Upper lobe of left lung (tissue), 6 donors: ENCODE data around the gene DHX32. TPM values are rescaled to one million over a fixed set of nuclear protein-coding genes. Genes with fewer than 3 reads are reported as not detected.

Experiments
- ATAC-seq, 2 donors: fragments of 200-7000 bp; cut with Tn5 transposase; one replicate each; pipeline ENCODE4 v1.9.1; 2022; ENCODE audit warnings: mild to moderate bottlenecking in 2 of 2, moderate library complexity in 2 of 2; ENCODE audit not compliant: low FRiP score in 2 of 2
- DNase-seq, 2 donors: peaks; one replicate each; pipeline ENCODE4 v3.0.0-alpha.2; 2019 to 2020
- H3K27ac ChIP-seq, 4 donors: fragments of 200-600 bp; sonication (generic); one replicate each; pipeline ENCODE4 v1.5.1; 2016 to 2019
- H3K27me3 ChIP-seq, 4 donors: fragments of 200-600 bp; sonication (generic); one replicate each; pipeline ENCODE4 v1.5.1; 2017 to 2019
- H3K36me3 ChIP-seq, 4 donors: fragments of 200-600 bp; sonication (generic); one replicate each; pipeline ENCODE4 v1.5.1; 2016 to 2019
- H3K4me1 ChIP-seq, 4 donors: fragments of 200-600 bp; sonication (generic); one replicate each; pipeline ENCODE4 v1.5.1; 2018 to 2019
- H3K4me3 ChIP-seq, 4 donors: fragments of 200-600 bp; sonication (generic); one replicate each; pipeline ENCODE4 v1.5.1; 2017 to 2019; ENCODE audit warnings: mild to moderate bottlenecking in 2 of 4, moderate library complexity in 1 of 4
- H3K9me3 ChIP-seq, 4 donors: fragments of 200-600 bp; sonication (generic); one replicate each; pipeline ENCODE4 v1.5.1; 2018 to 2019
- EP300 ChIP-seq, 4 donors: sonication (generic); formaldehyde crosslinking; IDR thresholded peaks; one replicate each; pipeline ENCODE4 v1.5.1; 2017; ENCODE audit warnings: antibody characterized with exemption in 4 of 4, control low read depth in 2 of 4
- POLR2A ChIP-seq, 4 donors: fragments of 450-650 bp; IDR thresholded peaks; one replicate each; pipeline ENCODE4 v1.5.1; 2016 to 2017; ENCODE audit warnings: antibody characterized with exemption in 4 of 4, mild to moderate bottlenecking in 2 of 4
- POLR2AphosphoS5 ChIP-seq, 2 donors: sonication (generic); formaldehyde crosslinking; IDR thresholded peaks; one replicate each; pipeline ENCODE4 v1.5.1; 2017; ENCODE audit warnings: antibody characterized with exemption in 2 of 2
- WGBS, 2 donors: methylation state at CpG; one replicate each; pipeline ENCODE4 v1.1.5; 2017 to 2018; 5-methylcytosine and 5-hydroxymethylcytosine counted together
- small RNA-seq, 4 donors: library from RNA; depleted of rRNA; stranded (forward); fragments of <200 nt; gene quantifications; one replicate each; pipeline ENCODE3, GENCODE V24; 2016
- total RNA-seq, 6 donors: library from RNA; depleted of rRNA in 4 of 6; stranded (reverse); fragments of >200 nt in 4 of 6; gene quantifications; one replicate each; pipeline versions ENCODE4 v1.1.0 to v1.2.1, GENCODE V29; 2016 to 2021
- TF ChIP-seq, protein P1 (sequence below), 6 experiments: fragments of 450-650 bp in 4 of 6; fragments of 200-600 bp in 2 of 6; sonication (generic) in 2 of 6; IDR thresholded peaks; one replicate each; pipeline ENCODE4 v1.5.1; 2016 to 2019; ENCODE audit warnings: antibody characterized with exemption in 6 of 6
- donor health status: DM: no; HTN: no; CAD: no; lungs with moderate emphysema.
- donor health status: DM: no; HTN: yes; CAD: no; lungs with severe emphysema.

The DHX32 gene
- total RNA-seq, 6 donors from 2014 or later = 9.4 to 37.2 (median 28.0) TPM

DNA sequence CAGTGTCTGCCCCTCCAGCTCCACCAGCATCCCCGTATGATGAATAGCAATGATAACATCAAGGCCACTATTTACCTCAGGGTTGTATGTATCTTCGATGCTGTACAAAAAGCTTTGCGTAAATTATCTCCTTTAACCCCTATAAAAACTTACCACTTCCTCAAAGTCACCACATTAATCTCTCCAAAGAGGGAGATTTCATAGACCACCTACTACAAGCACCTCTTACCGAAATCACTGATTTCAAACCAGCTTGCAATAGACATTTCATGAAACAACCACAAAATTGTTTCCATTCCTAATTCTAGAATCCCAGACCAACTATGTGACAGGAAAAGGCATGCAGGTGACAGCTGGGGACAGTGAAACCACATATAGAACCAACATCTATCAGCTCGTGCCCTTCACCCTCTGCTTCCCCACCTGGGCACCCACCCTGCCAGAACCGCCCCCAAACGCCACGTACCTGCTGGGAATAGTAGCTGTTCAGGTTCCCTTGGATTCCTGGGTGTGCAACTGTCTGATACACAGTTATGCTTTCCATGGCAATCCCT is 85.4 kb downstream of the DHX32 start:
- no peaks in the 10 kb centered on the region for H3K9me3 ChIP-seq
- H3K27me3 ChIP-seq = no peaks in the 10 kb centered on the region
- WGBS, 2 donors = 79 to 86% methylated on average over 8 of the region's 8 CpGs
- ATAC-seq (no peak), DNase-seq (no peak)
- H3K27ac ChIP-seq = no peak overlapping the region
- TF ChIP-seq, protein P1, sequence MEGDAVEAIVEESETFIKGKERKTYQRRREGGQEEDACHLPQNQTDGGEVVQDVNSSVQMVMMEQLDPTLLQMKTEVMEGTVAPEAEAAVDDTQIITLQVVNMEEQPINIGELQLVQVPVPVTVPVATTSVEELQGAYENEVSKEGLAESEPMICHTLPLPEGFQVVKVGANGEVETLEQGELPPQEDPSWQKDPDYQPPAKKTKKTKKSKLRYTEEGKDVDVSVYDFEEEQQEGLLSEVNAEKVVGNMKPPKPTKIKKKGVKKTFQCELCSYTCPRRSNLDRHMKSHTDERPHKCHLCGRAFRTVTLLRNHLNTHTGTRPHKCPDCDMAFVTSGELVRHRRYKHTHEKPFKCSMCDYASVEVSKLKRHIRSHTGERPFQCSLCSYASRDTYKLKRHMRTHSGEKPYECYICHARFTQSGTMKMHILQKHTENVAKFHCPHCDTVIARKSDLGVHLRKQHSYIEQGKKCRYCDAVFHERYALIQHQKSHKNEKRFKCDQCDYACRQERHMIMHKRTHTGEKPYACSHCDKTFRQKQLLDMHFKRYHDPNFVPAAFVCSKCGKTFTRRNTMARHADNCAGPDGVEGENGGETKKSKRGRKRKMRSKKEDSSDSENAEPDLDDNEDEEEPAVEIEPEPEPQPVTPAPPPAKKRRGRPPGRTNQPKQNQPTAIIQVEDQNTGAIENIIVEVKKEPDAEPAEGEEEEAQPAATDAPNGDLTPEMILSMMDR (IDR thresholded peaks at IDR 0.05) = no peak
- TF ChIP-seq POLR2A (IDR thresholded peaks at IDR 0.05) = no peak
- no peak for TF ChIP-seq POLR2AphosphoS5 (IDR thresholded peaks at IDR 0.05)
- no peak for TF ChIP-seq EP300 (IDR thresholded peaks at IDR 0.05)
- no peak overlapping the region for H3K4me3 ChIP-seq
- no peaks in the 10 kb centered on the region for H3K4me1 ChIP-seq
- H3K36me3 ChIP-seq = peaks cover 6 to 68% (median 42%) of the 10 kb centered on the region in 4 donors

GRCh38 chr10:125795128-125795527 is 86.0 kb downstream of the DHX32 start:
- no peaks in the 10 kb centered on the region for H3K27me3 ChIP-seq
- H3K4me1 ChIP-seq = no peaks in the 10 kb centered on the region
- peaks cover 6 to 65% (median 41%) of the 10 kb centered on the region in 4 donors for H3K36me3 ChIP-seq
- no peak overlapping the region for H3K27ac ChIP-seq
- no peaks in the 10 kb centered on the region for H3K9me3 ChIP-seq
- WGBS, 2 donors = 94 to 100% methylated on average over 2 of the region's 2 CpGs
- no peak overlapping the region for H3K4me3 ChIP-seq
- TF ChIP-seq POLR2A (IDR thresholded peaks at IDR 0.05) (no peak), POLR2AphosphoS5 (IDR thresholded peaks at IDR 0.05) (no peak), EP300 (IDR thresholded peaks at IDR 0.05) (no peak)
- TF ChIP-seq, protein P1 (IDR thresholded peaks at IDR 0.05) = no peak
- ATAC-seq (no peak), DNase-seq (no peak)

GRCh38 chr10:125792342-125793300 is 88.5 kb downstream of the DHX32 start:
- ATAC-seq = no peak
- 86 to 91% methylated on average over 8 to 14 of the region's 14 CpGs for WGBS, 2 donors
- Histone ChIP-seq H3K27ac (no peak overlapping the region), H3K4me3 (no peak overlapping the region), H3K4me1 (no peaks in the 10 kb centered on the region), H3K27me3 (no peaks in the 10 kb centered on the region), H3K36me3 (peaks cover 6 to 71% (median 41%) of the 10 kb centered on the region in 4 donors), H3K9me3 (no peaks in the 10 kb centered on the region)
- TF ChIP-seq, protein P1 (IDR thresholded peaks at IDR 0.05) = no peak
- no peak for TF ChIP-seq POLR2A (IDR thresholded peaks at IDR 0.05)
- no peak for TF ChIP-seq EP300 (IDR thresholded peaks at IDR 0.05)
- no peak for TF ChIP-seq POLR2AphosphoS5 (IDR thresholded peaks at IDR 0.05)
- no peak for DNase-seq

GRCh38 chr10:125788156-125789034 is 92.7 kb downstream of the DHX32 start:
- Histone ChIP-seq H3K36me3 (peaks cover 6 to 46% (median 22%) of the 10 kb centered on the region in 4 donors), H3K27me3 (no peaks in the 10 kb centered on the region), H3K27ac (no peak overlapping the region), H3K9me3 (no peaks in the 10 kb centered on the region), H3K4me3 (no peak overlapping the region), H3K4me1 (no peaks in the 10 kb centered on the region)
- ATAC-seq (peak in 1 of 2 donors; percentile 6), DNase-seq (peak in 1 of 2 donors; percentile 80)
- TF ChIP-seq POLR2A (IDR thresholded peaks at IDR 0.05) (no peak), EP300 (IDR thresholded peaks at IDR 0.05) (no peak)
- TF ChIP-seq, protein P1 (IDR thresholded peaks at IDR 0.05) = no peak
- WGBS, 2 donors = 76 to 88% methylated on average over 12 to 13 of the region's 17 CpGs

Small RNA genes lying within 50 kb of the gene (small RNA-seq; reads per million reads assigned to genes)
- gene MIR4484 (0 to 0.14 (median 0.03) reads per million in 4 donors), gene RF00017 (0 reads per million in 4 donors), gene RNU2-42P (0 reads per million in 4 donors)

Other genes with a start within 250 kb of the DHX32 start
- not detected for gene TEX36, start 198.1 kb downstream of the DHX32 start, total RNA-seq
- 10 to 100 TPM; 12.0 to 47.1 (median 19.4) TPM for gene EDRF1, start 161.6 kb downstream of the DHX32 start, total RNA-seq
- gene MMP21, start 105.5 kb downstream of the DHX32 start, total RNA-seq = 1 to 10 TPM in 2 of 6 donors, under 1 TPM in 3, not detected in 1; 0.13 to 3.1 (median 0.69) TPM
- 10 to 100 TPM; 26.3 to 48.0 (median 37.2) TPM for gene UROS, start 58.0 kb downstream of the DHX32 start, total RNA-seq
- 10 to 100 TPM; 13.7 to 53.8 (median 35.2) TPM for gene BCCIP, start 57.7 kb downstream of the DHX32 start, total RNA-seq
- gene FANK1, start 15.3 kb upstream of the DHX32 start, total RNA-seq = 10 to 100 TPM in 3 of 6 donors, 1 to 10 TPM in 3; 2.1 to 42.9 (median 16.6) TPM